Ovary (tissue), 9 donors: ENCODE results near the gene SEMA4D. TPM values are rescaled to one million over a fixed set of nuclear protein-coding genes. Genes with fewer than 3 reads are reported as not detected.
A peak's percentile ranks its signal among the peaks of the same experiment; 100 is the strongest.

Experiments
- DNase-seq, 5 donors: peaks; one replicate each; pipeline ENCODE4 v3.0.0-alpha.2; 2019 to 2020
- H3K27ac ChIP-seq, 2 donors: fragments of 200-600 bp; one replicate each; pipeline versions ENCODE4 v1.5.1 to v1.8.0; 2019 to 2022
- H3K27me3 ChIP-seq: fragments of 200-600 bp; one replicate; pipeline ENCODE4 v1.8.0; 2022
- H3K36me3 ChIP-seq: fragments of 200-600 bp; sonication (generic); one replicate; pipeline ENCODE4 v1.5.1; 2019
- H3K4me1 ChIP-seq: one replicate; pipeline ENCODE4 v1.8.1; 2013; ENCODE audit warnings: mild to moderate bottlenecking, moderate library complexity; ENCODE audit not compliant: insufficient read depth
- H3K4me3 ChIP-seq: fragments of 200-600 bp; sonication (generic); one replicate; pipeline ENCODE4 v1.5.1; 2017
- H3K9me3 ChIP-seq, 2 donors: fragments of 200-600 bp in 1 of 2; sonication (generic) in 1 of 2; one replicate each; pipeline versions ENCODE4 v1.5.1 to v1.8.1; 2013 to 2019; ENCODE audit warnings: mild to moderate bottlenecking in 1 of 2, moderate library complexity in 1 of 2
- EP300 ChIP-seq: sonication (generic); formaldehyde crosslinking; IDR thresholded peaks from one replicate; pipeline ENCODE4 v1.6.1; 2017; ENCODE audit warnings: antibody characterized with exemption
- POLR2A ChIP-seq: fragments of 450-650 bp; IDR thresholded peaks from one replicate; pipeline ENCODE4 v1.6.1; 2017; ENCODE audit warnings: antibody characterized with exemption, mild to moderate bottlenecking, moderate library complexity
- WGBS, 3 donors: extraction: QIAGEN DNeasy Blood & Tissue Kit in 1 of 3; methylation state at CpG; one replicate each; pipeline versions ENCODE4 v1.1.5 to v1.1.7; 2013 to 2017; 5-methylcytosine and 5-hydroxymethylcytosine counted together
- intact Hi-C, 4 donors: fragments of 100-400 bp; cut with DNase I; formaldehyde crosslinking; loops; one replicate each; pipeline versions ENCODE4 v1.11.0 to v1.15.1; 2022 to 2023
- polyA plus RNA-seq, 2 donors: library from polyadenylated mRNA; stranded (reverse); fragments of 200-250 nt in 1 of 2; fragments of 350-450 nt in 1 of 2; fragmentation: Illumina TruSeq in 1 of 2; extraction: RNeasy Lipid Tissue Mini Kit (QIAGEN cat#74804) in 1 of 2; gene quantifications; one replicate each; pipeline ENCODE4 v1.2.3, GENCODE V29; 2013 to 2014
- total RNA-seq, 7 donors: library from RNA; depleted of rRNA in 2 of 7; stranded (reverse); fragments of >200 nt in 2 of 7; fragmentation: NEBNext Ultra II Directional in 3 of 7; extraction: Animal tissue kit (Norgen Biotek cat#: 25700) in 3 of 7; gene quantifications; one replicate each; pipeline versions ENCODE4 v1.1.0 to v1.2.4, GENCODE V29; 2016 to 2023
- TF ChIP-seq, protein P1 (sequence below), 3 donors: fragments of 450-650 bp in 2 of 3; fragments of 200-600 bp in 1 of 3; IDR thresholded peaks; one replicate each; pipeline versions ENCODE4 v1.5.1 to v1.8.0; 2016 to 2022; ENCODE audit warnings: antibody characterized with exemption in 3 of 3, mild to moderate bottlenecking in 1 of 3
- donor health status: DM: no; HTN: no; CAD: no; lungs with moderate emphysema.
- donor health status: DM: no; HTN: no; CAD: no.
- donor health status: Bipolar disorder and iron deficiency.
- donor health status: DM: yes; HTN: yes; CAD: no.
- donor health status: DM: no; HTN: no; CAD: no.
- donor health status: DM: yes; HTN: yes; CAD: no.

The SEMA4D gene
- total and polyA plus RNA-seq, 9 donors = 6.0 to 27.2 (median 16.7) TPM

- Histone ChIP-seq H3K9me3 (no peaks in the 10 kb centered on the region), H3K27me3 (no peaks in the 10 kb centered on the region), H3K4me3 (no peak overlapping the region), H3K36me3 (no peaks in the 10 kb centered on the region), H3K27ac (no peak overlapping the region), H3K4me1 (no peaks in the 10 kb centered on the region)
- 85 to 92% (median 91%) methylated on average over 7 of the region's 7 CpGs for WGBS, 3 donors
- intact Hi-C loops = no loop called here
- DNase-seq = no peak
- TF ChIP-seq, protein P1, sequence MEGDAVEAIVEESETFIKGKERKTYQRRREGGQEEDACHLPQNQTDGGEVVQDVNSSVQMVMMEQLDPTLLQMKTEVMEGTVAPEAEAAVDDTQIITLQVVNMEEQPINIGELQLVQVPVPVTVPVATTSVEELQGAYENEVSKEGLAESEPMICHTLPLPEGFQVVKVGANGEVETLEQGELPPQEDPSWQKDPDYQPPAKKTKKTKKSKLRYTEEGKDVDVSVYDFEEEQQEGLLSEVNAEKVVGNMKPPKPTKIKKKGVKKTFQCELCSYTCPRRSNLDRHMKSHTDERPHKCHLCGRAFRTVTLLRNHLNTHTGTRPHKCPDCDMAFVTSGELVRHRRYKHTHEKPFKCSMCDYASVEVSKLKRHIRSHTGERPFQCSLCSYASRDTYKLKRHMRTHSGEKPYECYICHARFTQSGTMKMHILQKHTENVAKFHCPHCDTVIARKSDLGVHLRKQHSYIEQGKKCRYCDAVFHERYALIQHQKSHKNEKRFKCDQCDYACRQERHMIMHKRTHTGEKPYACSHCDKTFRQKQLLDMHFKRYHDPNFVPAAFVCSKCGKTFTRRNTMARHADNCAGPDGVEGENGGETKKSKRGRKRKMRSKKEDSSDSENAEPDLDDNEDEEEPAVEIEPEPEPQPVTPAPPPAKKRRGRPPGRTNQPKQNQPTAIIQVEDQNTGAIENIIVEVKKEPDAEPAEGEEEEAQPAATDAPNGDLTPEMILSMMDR (IDR thresholded peaks at IDR 0.05) = no peak
Measured at GRCh38 chr9:89330513-89330912, 167.4 kb downstream of the SEMA4D start.

GRCh38 chr9:89329917-89330316 lies 168.0 kb downstream of the SEMA4D start:
- no peak for DNase-seq
- Histone ChIP-seq H3K27ac (no peak overlapping the region), H3K27me3 (no peaks in the 10 kb centered on the region), H3K4me3 (no peak overlapping the region), H3K9me3 (no peaks in the 10 kb centered on the region), H3K36me3 (no peaks in the 10 kb centered on the region), H3K4me1 (peaks cover under 1% of the 10 kb centered on the region)
- intact Hi-C loops = loop anchor here in 2 of 4 donors (10.0 kb wide), 2 partner anchors 45 to 215 kb away; no protein-coding TSS in a partner anchor
- TF ChIP-seq EP300 = no peak
- TF ChIP-seq, protein P1 (IDR thresholded peaks at IDR 0.05) = no peak
- TF ChIP-seq POLR2A = no peak

DNA sequence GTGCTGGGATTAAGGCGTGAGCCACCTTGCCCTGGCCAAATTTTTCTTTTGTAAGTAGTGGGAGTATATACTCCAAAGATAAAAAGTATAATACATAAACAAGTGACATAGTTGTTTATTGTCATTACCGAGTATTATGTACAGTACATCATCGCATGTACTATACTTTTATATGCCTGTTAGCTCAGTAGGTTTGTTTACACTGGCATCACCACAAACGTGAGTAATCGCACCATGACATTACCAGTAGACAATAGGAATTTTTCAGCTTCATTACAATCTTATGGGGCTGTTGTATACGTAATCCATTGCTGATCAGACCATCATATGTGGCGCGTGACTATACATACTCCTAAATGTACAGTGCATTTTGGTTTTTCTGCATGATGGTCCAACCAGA lies 169.8 kb downstream of the SEMA4D start:
- DNase-seq = no peak
- Histone ChIP-seq H3K4me1 (peaks cover 7% of the 10 kb centered on the region), H3K27me3 (no peaks in the 10 kb centered on the region), H3K27ac (no peak overlapping the region), H3K36me3 (no peaks in the 10 kb centered on the region), H3K4me3 (no peak overlapping the region), H3K9me3 (no peaks in the 10 kb centered on the region)
- intact Hi-C loops = loop anchor here in 2 of 4 donors (10.0 kb wide), 2 partner anchors 47 to 217 kb away; no protein-coding TSS in a partner anchor
- WGBS, 3 donors = 87 to 90% (median 90%) methylated on average over 8 of the region's 8 CpGs
- TF ChIP-seq EP300 (no peak), POLR2A (no peak)
- TF ChIP-seq, protein P1 (IDR thresholded peaks at IDR 0.05) = no peak

DNA sequence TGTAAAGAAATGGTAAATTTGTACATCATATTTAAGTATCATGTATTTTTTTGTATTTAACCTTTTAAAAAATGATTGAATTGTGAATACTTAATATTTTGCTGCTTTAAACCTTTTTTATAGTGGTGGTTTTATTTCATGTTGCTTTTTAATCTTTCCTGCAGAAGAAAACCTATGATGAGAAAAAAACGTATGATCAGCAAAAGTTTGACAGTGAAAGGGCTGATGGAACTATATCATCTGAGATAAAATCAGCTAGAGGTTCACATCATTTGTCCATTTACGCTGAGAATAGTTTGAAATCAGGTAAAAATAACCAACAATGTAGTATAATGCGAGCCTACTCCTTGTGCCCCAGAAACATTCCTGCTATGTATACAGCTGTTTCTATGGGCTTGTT lies 172.2 kb downstream of the SEMA4D start:
- Histone ChIP-seq H3K4me1 (peaks cover 7% of the 10 kb centered on the region), H3K27me3 (no peaks in the 10 kb centered on the region), H3K9me3 (no peaks in the 10 kb centered on the region), H3K27ac (no peak overlapping the region), H3K36me3 (no peaks in the 10 kb centered on the region), H3K4me3 (no peak overlapping the region)
- TF ChIP-seq POLR2A = no peak
- DNase-seq = no peak
- intact Hi-C loops = loop anchor here in 2 of 4 donors (10.0 kb wide), 2 partner anchors 49 to 219 kb away; no protein-coding TSS in a partner anchor
- WGBS, 3 donors = 85 to 88% (median 86%) methylated on average over 3 of the region's 3 CpGs

GRCh38 chr9:89323390-89323789 lies 174.5 kb downstream of the SEMA4D start:
- H3K27me3 ChIP-seq = no peaks in the 10 kb centered on the region
- H3K27ac ChIP-seq = no peak overlapping the region
- DNase-seq = peak in 1 of 5 donors; percentile 21
- TF ChIP-seq EP300 (no peak), POLR2A (no peak)
- TF ChIP-seq, protein P1 (IDR thresholded peaks at IDR 0.05) = no peak
- no peaks in the 10 kb centered on the region for H3K9me3 ChIP-seq
- 68 to 83% (median 77%) methylated on average over 4 of the region's 4 CpGs for WGBS, 3 donors
- peaks cover 12% of the 10 kb centered on the region for H3K4me1 ChIP-seq
- intact Hi-C loops = loop anchor here in 2 of 4 donors (10.0 kb wide), 2 partner anchors 51 to 221 kb away; no protein-coding TSS in a partner anchor
- H3K4me3 ChIP-seq = no peak overlapping the region
- H3K36me3 ChIP-seq = no peaks in the 10 kb centered on the region
